HepG2 (cell line): ENCODE measurements around the gene SAMD4A. TPM values are rescaled to one million over a fixed set of nuclear protein-coding genes. Genes with fewer than 3 reads are reported as not detected.
A peak's percentile ranks its signal among the peaks of the same experiment; 100 is the strongest.

ENCODE experiments used
- ATAC-seq: fragments of 200-7000 bp; cut with Tn5 transposase; 3 replicates; pipeline ENCODE4 v1.9.1; 2020; ENCODE audit warnings: mild to moderate bottlenecking, moderate library complexity
- BruUV-seq: library from RNA; stranded (reverse); fragments of 400-500 nt; replicated peaks from 2 replicates; lab custom pipeline; 2021; lab: Mats Ljungman, UMichigan
- CTCF ChIA-PET: fragments of 300-600 bp; formaldehyde crosslinking; extraction: SDS; loops from one replicate; lab custom pipeline; 2021; ENCODE audit warnings: low total read pairs, inconsistent platforms, low intra/inter-chr PET ratio; lab: Yijun Ruan, JAX
- POLR2A ChIA-PET: fragments of 350-600 bp; sonication (Branson Sonifier 250); formaldehyde crosslinking; loops from one replicate; lab custom pipeline; 2020; ENCODE audit warnings: antibody characterized with exemption, inconsistent platforms; lab: Yijun Ruan, JAX
- DNase-seq: peaks from one replicate; pipeline ENCODE4 v3.0.0-alpha.2; 2015; ENCODE audit warnings: low spot score
- FAIRE-seq: peaks from 3 replicates; lab custom pipeline; 2011; peaks lifted over from hg19 to GRCh38; lab: Jason Lieb, UNC
- H2AFZ ChIP-seq: one replicate; pipeline ENCODE4 v1.6.1; 2011; ENCODE audit warnings: low read length, inconsistent platforms
- H3K27ac ChIP-seq: fragments of 300-600 bp; 3 replicates; pipeline ENCODE4 v1.8.0; 2011; ENCODE audit warnings: mixed run types, mild to moderate bottlenecking, mixed read lengths, low read length, inconsistent platforms; ENCODE audit not compliant: insufficient read depth; ENCODE audit errors: extremely low read length
- H3K27me3 ChIP-seq, 2 experiments: fragments of 200-600 bp in 1 of 2; 2 replicates in 1 of 2; 3 replicates in 1 of 2; pipeline versions ENCODE4 v1.6.0 to v1.8.0; 2011; ENCODE audit warnings: low read length in 2 of 2, mild to moderate bottlenecking in 2 of 2, moderate library complexity in 2 of 2, inconsistent platforms in 1 of 2; ENCODE audit not compliant: insufficient read depth in 2 of 2, control insufficient read depth in 1 of 2
- H3K36me3 ChIP-seq, 2 experiments: fragments of 200-600 bp in 1 of 2; replicated peaks in 1 of 2; 2 replicates in 1 of 2; 3 replicates in 1 of 2; pipeline versions ENCODE4 v1.5.1 to v1.8.0; 2011; ENCODE audit warnings: low read length in 2 of 2, inconsistent platforms in 1 of 2; ENCODE audit not compliant: insufficient read depth in 2 of 2, control insufficient read depth in 1 of 2
- H3K4me1 ChIP-seq: 2 replicates; pipeline ENCODE4 v1.5.1; 2012; ENCODE audit warnings: low read length, inconsistent platforms; ENCODE audit not compliant: insufficient read depth
- H3K4me2 ChIP-seq: 2 replicates; pipeline ENCODE4 v1.6.0; 2011; ENCODE audit warnings: low read depth, low read length, inconsistent platforms
- H3K4me3 ChIP-seq, 3 experiments: fragments of 200-600 bp in 1 of 3; sonication (generic), shearing (Covaris generic) in 1 of 3; replicated peaks in 1 of 3; 2 replicates each; pipeline ENCODE4 v1.5.1; 2011 to 2016; ENCODE audit warnings: low read length in 3 of 3, inconsistent platforms in 2 of 3, low read depth in 2 of 3, mild to moderate bottlenecking in 2 of 3, control low read depth in 1 of 3, mixed read lengths in 1 of 3; ENCODE audit not compliant: insufficient read depth in 1 of 3
- H3K79me2 ChIP-seq: one replicate; pipeline ENCODE4 v1.6.1; 2011; ENCODE audit warnings: low read length, inconsistent platforms; ENCODE audit not compliant: insufficient read depth
- H3K9ac ChIP-seq: 2 replicates; pipeline ENCODE4 v1.6.0; 2011; ENCODE audit warnings: mild to moderate bottlenecking, low read depth, low read length, inconsistent platforms; ENCODE audit not compliant: insufficient read depth
- H3K9me3 ChIP-seq: 2 replicates; pipeline ENCODE4 v1.5.1; 2012; ENCODE audit warnings: mild to moderate bottlenecking, low read length
- H4K20me1 ChIP-seq: 2 replicates; pipeline ENCODE4 v1.6.0; 2011; ENCODE audit warnings: inconsistent platforms, mild to moderate bottlenecking, low read length, moderate library complexity; ENCODE audit not compliant: insufficient read depth
- ATF7 ChIP-seq, 2 experiments: fragments of 450-650 bp in 1 of 2; sonication (generic) in 1 of 2; formaldehyde crosslinking in 1 of 2; IDR thresholded peaks; 2 replicates each; pipeline versions ENCODE4 v1.4.0 to v1.6.1; 2016 to 2020; ENCODE audit warnings: antibody characterized with exemption in 1 of 2, mild to moderate bottlenecking in 1 of 2, missing genetic modification reagents in 1 of 2
- ATRX ChIP-seq: sonication (generic); formaldehyde crosslinking; IDR thresholded peaks from 2 replicates; pipeline ENCODE4 v1.4.0; 2020; ENCODE audit warnings: missing genetic modification reagents, borderline replicate concordance
- CBX2 ChIP-seq, 2 experiments: fragments of 200-600 bp in 1 of 2; sonication (generic); formaldehyde crosslinking in 1 of 2; IDR thresholded peaks; 2 replicates each; pipeline versions ENCODE4 v1.7.0 to v1.8.1; 2018 to 2022; ENCODE audit warnings: low read depth in 2 of 2, low read length in 1 of 2, mild to moderate bottlenecking in 1 of 2, missing genetic modification reagents in 1 of 2
- CENPX ChIP-seq: sonication (generic); formaldehyde crosslinking; IDR thresholded peaks from 2 replicates; pipeline ENCODE4 v1.9.0; 2021; ENCODE audit warnings: mild to moderate bottlenecking, missing genetic modification reagents, moderate library complexity
- CREM ChIP-seq, 2 experiments: sonication (generic) in 1 of 2; formaldehyde crosslinking in 1 of 2; IDR thresholded peaks; 2 replicates each; pipeline versions ENCODE4 v1.4.0 to v1.6.1; 2016 to 2020; ENCODE audit warnings: antibody characterized with exemption in 1 of 2, mild to moderate bottlenecking in 1 of 2, missing genetic modification reagents in 1 of 2
- ETV5 ChIP-seq: IDR thresholded peaks from 2 replicates; pipeline ENCODE4 v1.6.1; 2018; ENCODE audit warnings: missing biosample characterization, missing genetic modification reagents, inconsistent platforms, borderline replicate concordance
- FOXA1 ChIP-seq, 2 experiments: fragments of 450-650 bp in 1 of 2; sonication (generic) in 1 of 2; formaldehyde crosslinking in 1 of 2; IDR thresholded peaks; 2 replicates each; pipeline versions ENCODE4 v1.4.0 to v1.6.1; 2016 to 2020; ENCODE audit warnings: missing genetic modification reagents in 1 of 2
- FOXP1 ChIP-seq, 2 experiments: fragments of 450-650 bp in 1 of 2; IDR thresholded peaks; 2 replicates each; pipeline ENCODE4 v1.6.1; 2017 to 2018; ENCODE audit warnings: antibody characterized with exemption in 1 of 2
- GLMP ChIP-seq: sonication (generic); formaldehyde crosslinking; IDR thresholded peaks from 2 replicates; pipeline ENCODE4 v1.9.0; 2021; ENCODE audit warnings: missing genetic modification reagents, mild to moderate bottlenecking, borderline replicate concordance
- HMG20B ChIP-seq: conservative IDR thresholded peaks from 2 replicates; pipeline ENCODE4 v1.6.1; 2016; ENCODE audit warnings: missing genetic modification reagents, missing compliant biosample characterization
- KMT2A ChIP-seq: sonication (generic); formaldehyde crosslinking; IDR thresholded peaks from 2 replicates; pipeline ENCODE4 v1.4.0; 2020; ENCODE audit warnings: missing genetic modification reagents
- MATR3 ChIP-seq: sonication (generic); formaldehyde crosslinking; IDR thresholded peaks from 2 replicates; pipeline ENCODE4 v1.4.0; 2020; ENCODE audit warnings: missing genetic modification reagents
- MYPOP ChIP-seq: sonication (generic); formaldehyde crosslinking; IDR thresholded peaks from 2 replicates; pipeline ENCODE4 v1.8.1; 2023; ENCODE audit warnings: mild to moderate bottlenecking, moderate library complexity, missing genetic modification reagents
- SMC3 ChIP-seq: IDR thresholded peaks from 2 replicates; pipeline ENCODE4 v1.6.1; 2011; ENCODE audit warnings: low read length, improper control_type of control experiment
- XBP1 ChIP-seq: sonication (generic); formaldehyde crosslinking; IDR thresholded peaks from 2 replicates; pipeline ENCODE4 v1.5.0; 2020; ENCODE audit warnings: missing genetic modification reagents
- ZMYM4 ChIP-seq: sonication (generic); formaldehyde crosslinking; IDR thresholded peaks from 2 replicates; pipeline ENCODE4 v1.8.1; 2023; ENCODE audit warnings: mild to moderate bottlenecking, missing genetic modification reagents
- ZNF251 ChIP-seq: sonication (generic); formaldehyde crosslinking; IDR thresholded peaks from 2 replicates; pipeline ENCODE4 v1.9.0; 2021; ENCODE audit warnings: mild to moderate bottlenecking, missing genetic modification reagents
- ZNF333 ChIP-seq: sonication (generic); formaldehyde crosslinking; IDR thresholded peaks from 2 replicates; pipeline ENCODE4 v1.4.0; 2020; ENCODE audit warnings: mild to moderate bottlenecking, missing genetic modification reagents, borderline replicate concordance
- ZNF598 ChIP-seq: sonication (generic); formaldehyde crosslinking; IDR thresholded peaks from 2 replicates; pipeline ENCODE4 v1.5.1; 2020; ENCODE audit warnings: mild to moderate bottlenecking, missing genetic modification reagents, borderline replicate concordance
- ZNF720 ChIP-seq: sonication (generic); formaldehyde crosslinking; IDR thresholded peaks from 2 replicates; pipeline ENCODE4 v1.4.0; 2020; ENCODE audit warnings: missing genetic modification reagents
- WGBS: methylation state at CpG from one replicate; pipeline ENCODE4 v1.1.6; 2017; ENCODE audit warnings: low lambda C conversion rate; 5-methylcytosine and 5-hydroxymethylcytosine counted together
- in situ Hi-C: cut with HindIII; loops from 2 replicates; pipeline ENCODE4 v1.10.0; 2017; ENCODE audit warnings: low pct_unique_long_range_greater_than_20kb; ENCODE audit not compliant: extremely low pct_ligation_motif_present
- intact Hi-C: fragments of 100-400 bp; cut with micrococcal nuclease; formaldehyde crosslinking; loops from one replicate; pipeline ENCODE4 v1.10.0; 2022; ENCODE audit not compliant: unreplicated experiment
- polyA plus RNA-seq, 8 experiments: library from polyadenylated mRNA; depleted of rRNA in 3 of 8; stranded (reverse) in 7 of 8; unstranded in 1 of 8; fragments of >200 nt; fragmentation: Illumina TruSeq in 4 of 8; extraction: Trizol in 4 of 8; gene quantifications; 2 replicates each; pipeline versions ENCODE4 v1.2.1 to v1.2.3, GENCODE V29; 2011 to 2016; ENCODE audit warnings: low read depth in 4 of 8, missing spikeins in 1 of 8, mixed read lengths in 1 of 8; ENCODE audit not compliant: insufficient read depth in 1 of 8
- total RNA-seq, 5 experiments: library from RNA; depleted of rRNA; stranded (reverse); fragments of >200 nt; fragmentation: Illumina TruSeq; extraction: Trizol; gene quantifications; 2 replicates each; pipeline ENCODE4 v1.2.3, GENCODE V29; 2016; ENCODE audit warnings: low read depth in 1 of 5

The SAMD4A gene
- total and polyA plus RNA-seq, 2 of the 13 experiments (the other 11 are each of a cell fraction or from before 2014, with no cell fraction given), result 11.8 to 13.0 TPM

GRCh38 chr14:54673193-54674045 lies 106.5 kb downstream of the SAMD4A start (continued):
- no peak for TF ChIP-seq FOXA1 (IDR thresholded peaks at IDR 0.05)
- TF ChIP-seq FOXA1 (CRISPR knock-in tag; IDR thresholded peaks at IDR 0.05), result 0 out of 2 replicates have a peak, but pooled peaks have one; percentile 18
- TF ChIP-seq KMT2A (CRISPR knock-in tag), result no peak
- no peak for TF ChIP-seq ZNF720 (CRISPR knock-in tag)
- TF ChIP-seq ETV5 (CRISPR knock-in tag), result peak; percentile 37; the same call in 1 of the 2 replicates
- peak; percentile 47; the same call in 1 of the 2 replicates for TF ChIP-seq ZMYM4 (CRISPR knock-in tag)
- no peak for TF ChIP-seq SMC3
- no peak for TF ChIP-seq MYPOP (CRISPR knock-in tag)
- TF ChIP-seq ATRX (CRISPR knock-in tag), result no peak

- in situ Hi-C loops (no loop called here), intact Hi-C loops (no loop called here)
- ATAC-seq (peak; percentile 49; the same call in 1 of the 3 replicates), FAIRE-seq (no peak), DNase-seq (no peak)
- ChIA-PET CTCF (no interaction called here), POLR2A (interaction anchor here (0.8 kb wide), 1 partner anchor 109 kb away, joined by 3 read pairs; no protein-coding TSS in a partner anchor)
- Histone ChIP-seq H3K4me1 (peaks cover 35% of the 10 kb centered on the region), H3K4me2 (no peak overlapping the region), H3K4me3 (no peak overlapping the region), H3K9me3 (no peaks in the 10 kb centered on the region), H3K27ac (no peak overlapping the region), H3K79me2 (peaks cover 18% of the 10 kb centered on the region), H3K27me3 (no peaks in the 10 kb centered on the region), H3K36me3 (peaks cover 1 to 4% of the 10 kb centered on the region in 2 experiments; a peak in 2 of 5 replicates), H3K9ac (no peak overlapping the region), H4K20me1 (peaks cover 14% of the 10 kb centered on the region), H2AFZ (no peak overlapping the region)
- 30% methylated on average over 3 of the region's 3 CpGs for WGBS
- BruUV-seq, result no TSS peak
- TF ChIP-seq HMG20B (CRISPR knock-in tag) (no peak), ZNF251 (CRISPR knock-in tag) (no peak), CENPX (CRISPR knock-in tag) (no peak), ZNF598 (no peak), XBP1 (CRISPR knock-in tag) (no peak), ZNF333 (no peak), CBX2 (IDR thresholded peaks at IDR 0.05; ENCODE audit: low read depth, low read length) (no peak), CBX2 (CRISPR knock-in tag; IDR thresholded peaks at IDR 0.05; ENCODE audit: low read depth) (no peak), MATR3 (no peak), ATF7 (IDR thresholded peaks at IDR 0.05) (no peak), ATF7 (CRISPR knock-in tag; IDR thresholded peaks at IDR 0.05) (no peak), CREM (IDR thresholded peaks at IDR 0.05) (no peak), CREM (CRISPR knock-in tag; IDR thresholded peaks at IDR 0.05) (no peak), FOXP1 (IDR thresholded peaks at IDR 0.05) (no peak), FOXP1 (CRISPR knock-in tag; IDR thresholded peaks at IDR 0.05) (no peak), GLMP (CRISPR knock-in tag) (no peak)
Observed at GRCh38 chr14:54674046-54674741, 107.3 kb downstream of the SAMD4A start.
